Measurements from ENCODE around the gene MYCBP2.

- TF ChIP-seq, protein P1, sequence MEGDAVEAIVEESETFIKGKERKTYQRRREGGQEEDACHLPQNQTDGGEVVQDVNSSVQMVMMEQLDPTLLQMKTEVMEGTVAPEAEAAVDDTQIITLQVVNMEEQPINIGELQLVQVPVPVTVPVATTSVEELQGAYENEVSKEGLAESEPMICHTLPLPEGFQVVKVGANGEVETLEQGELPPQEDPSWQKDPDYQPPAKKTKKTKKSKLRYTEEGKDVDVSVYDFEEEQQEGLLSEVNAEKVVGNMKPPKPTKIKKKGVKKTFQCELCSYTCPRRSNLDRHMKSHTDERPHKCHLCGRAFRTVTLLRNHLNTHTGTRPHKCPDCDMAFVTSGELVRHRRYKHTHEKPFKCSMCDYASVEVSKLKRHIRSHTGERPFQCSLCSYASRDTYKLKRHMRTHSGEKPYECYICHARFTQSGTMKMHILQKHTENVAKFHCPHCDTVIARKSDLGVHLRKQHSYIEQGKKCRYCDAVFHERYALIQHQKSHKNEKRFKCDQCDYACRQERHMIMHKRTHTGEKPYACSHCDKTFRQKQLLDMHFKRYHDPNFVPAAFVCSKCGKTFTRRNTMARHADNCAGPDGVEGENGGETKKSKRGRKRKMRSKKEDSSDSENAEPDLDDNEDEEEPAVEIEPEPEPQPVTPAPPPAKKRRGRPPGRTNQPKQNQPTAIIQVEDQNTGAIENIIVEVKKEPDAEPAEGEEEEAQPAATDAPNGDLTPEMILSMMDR (IDR thresholded peaks at IDR 0.05), result no peak
- no peak for TF ChIP-seq POLR2A (IDR thresholded peaks at IDR 0.05)
These were observed 325.4 kb downstream of the MYCBP2 start for GRCh38 chr13:77001540-77001939.
